GM12878 (cell line): ENCODE measurements around the gene SMCO1. TPM values are rescaled to one million over a fixed set of nuclear protein-coding genes. Genes with fewer than 3 reads are reported as not detected.

ENCODE experiments used
- ATAC-seq: fragments of 200-7000 bp; cut with Tn5 transposase; 3 replicates; pipeline ENCODE4 v1.9.1; 2020; ENCODE audit warnings: mild to moderate bottlenecking, moderate library complexity
- BruUV-seq: library from RNA; stranded (reverse); fragments of 400-500 nt; replicated peaks from 2 replicates; lab custom pipeline; 2021; lab: Mats Ljungman, UMichigan
- CTCF ChIA-PET: fragments of 300-600 bp; sonication (Branson Sonifier 250); formaldehyde crosslinking; extraction: SDS; loops from one replicate; lab custom pipeline; 2021; ENCODE audit warnings: inconsistent platforms; lab: Yijun Ruan, JAX
- POLR2A ChIA-PET: fragments of 350-600 bp; formaldehyde crosslinking; extraction: SDS; loops from one replicate; lab custom pipeline; 2021; ENCODE audit warnings: inconsistent platforms; lab: Charles Lee
- RAD21 ChIA-PET: fragments of 300-600 bp; sonication (Branson Sonifier 250); formaldehyde crosslinking; loops from one replicate; lab custom pipeline; 2023; ENCODE audit warnings: antibody characterized with exemption; ENCODE audit not compliant: unreplicated experiment; lab: Charles Lee
- SMC1A ChIA-PET: fragments of 300-600 bp; sonication (Branson Sonifier 250); formaldehyde crosslinking; loops from one replicate; lab custom pipeline; 2023; ENCODE audit not compliant: unreplicated experiment, uncharacterized antibody; lab: Charles Lee
- DNase-seq: peaks from one replicate; pipeline ENCODE4 v3.0.0-alpha.2; 2011; ENCODE audit warnings: low read depth, low spot score
- FAIRE-seq: peaks from 3 replicates; lab custom pipeline; 2011; peaks lifted over from hg19 to GRCh38; lab: Jason Lieb, UNC
- H2AFZ ChIP-seq: 2 replicates; pipeline ENCODE4 v1.6.0; 2011; ENCODE audit warnings: low read depth, low read length, control low read depth; ENCODE audit not compliant: control insufficient read depth
- H3K27ac ChIP-seq: 2 replicates; pipeline ENCODE4 v1.5.1; 2011; ENCODE audit warnings: control low read depth; ENCODE audit not compliant: control insufficient read depth, insufficient read depth
- H3K27me3 ChIP-seq, 2 experiments: replicated peaks in 1 of 2; 2 replicates each; pipeline versions ENCODE4 v1.6.0 to v1.6.1; 2011; ENCODE audit warnings: low read length in 1 of 2; ENCODE audit not compliant: control insufficient read depth in 2 of 2, insufficient read depth in 2 of 2
- H3K36me3 ChIP-seq, 2 experiments: 2 replicates each; pipeline ENCODE4 v1.5.1; 2011; ENCODE audit warnings: low read length in 1 of 2; ENCODE audit not compliant: control insufficient read depth in 2 of 2, insufficient read depth in 2 of 2
- H3K4me1 ChIP-seq: 2 replicates; pipeline ENCODE4 v1.6.1; 2011; ENCODE audit warnings: mild to moderate bottlenecking, low read length, moderate library complexity, mixed read lengths; ENCODE audit not compliant: control insufficient read depth, insufficient read depth
- H3K4me2 ChIP-seq: 2 replicates; pipeline ENCODE4 v1.6.0; 2011; ENCODE audit warnings: control low read depth; ENCODE audit not compliant: control insufficient read depth, insufficient read depth
- H3K4me3 ChIP-seq: fragments of 200-600 bp; sonication (generic); 2 replicates; pipeline ENCODE4 v1.5.1; 2016
- H3K79me2 ChIP-seq: 2 replicates; pipeline ENCODE4 v1.6.0; 2011; ENCODE audit warnings: low read length; ENCODE audit not compliant: control insufficient read depth, insufficient read depth
- H3K9ac ChIP-seq: 2 replicates; pipeline ENCODE4 v1.8.0; 2011; ENCODE audit warnings: low read length, control low read depth, mixed read lengths; ENCODE audit not compliant: control insufficient read depth, insufficient read depth
- H3K9me3 ChIP-seq: replicated peaks from 3 replicates; pipeline ENCODE4 v1.5.1; 2011; ENCODE audit warnings: mild to moderate bottlenecking, low read length; ENCODE audit not compliant: control insufficient read depth, insufficient read depth
- H4K20me1 ChIP-seq: 2 replicates; pipeline ENCODE4 v1.6.0; 2011; ENCODE audit not compliant: control insufficient read depth, insufficient read depth
- CHD2 ChIP-seq: IDR thresholded peaks from 2 replicates; pipeline ENCODE4 v1.6.1; 2011; ENCODE audit warnings: low read depth, low read length, improper control_type of control experiment, borderline replicate concordance
- MYB ChIP-seq: fragments of 150-350 bp; IDR thresholded peaks from 2 replicates; pipeline ENCODE4 v1.6.1; 2014; ENCODE audit warnings: mild to moderate bottlenecking, low read depth, low read length, borderline replicate concordance
- SPI1 ChIP-seq: IDR thresholded peaks from 2 replicates; pipeline ENCODE4 v1.6.1; 2011; ENCODE audit warnings: low read depth, mild to moderate bottlenecking, low read length, moderate library complexity, borderline replicate concordance; ENCODE audit not compliant: insufficient read depth
- SUZ12 ChIP-seq: fragments of 200-600 bp; sonication (generic); IDR thresholded peaks from one replicate; pipeline ENCODE4 v1.6.1; 2018; ENCODE audit warnings: antibody characterized with exemption, mild to moderate bottlenecking; ENCODE audit not compliant: unreplicated experiment
- ZNF217 ChIP-seq: fragments of 450-650 bp; IDR thresholded peaks from 2 replicates; pipeline ENCODE4 v1.6.1; 2017; ENCODE audit warnings: antibody characterized with exemption, mild to moderate bottlenecking
- WGBS: methylation state at CpG from one replicate; pipeline ENCODE4 v1.1.6; 2016; ENCODE audit warnings: low lambda C conversion rate; ENCODE audit not compliant: insufficient replicate concordance, insufficient coverage; ENCODE audit errors: missing lambda C conversion rate; 5-methylcytosine and 5-hydroxymethylcytosine counted together
- in situ Hi-C: fragments of 300-500 bp; cut with MboI; formaldehyde crosslinking; loops from 9 replicates; pipeline ENCODE4 v1.14.3; 2018; ENCODE audit warnings: mixed read lengths
- intact Hi-C: fragments of 100-400 bp; cut with micrococcal nuclease; formaldehyde crosslinking; loops from one replicate; pipeline ENCODE4 v1.14.2; 2022; ENCODE audit not compliant: unreplicated experiment
- polyA plus RNA-seq, 11 experiments: library from polyadenylated mRNA; depleted of rRNA in 4 of 11; unstranded in 6 of 11; stranded (reverse) in 5 of 11; fragments of >200 nt; fragmentation: Nextera tagmentation in 4 of 11; fragmentation: Illumina TruSeq in 1 of 11; extraction: Ambion mirVana in 4 of 11; extraction: Trizol in 1 of 11; gene quantifications; 1 replicate in 1 of 11; 2 replicates in 10 of 11; pipeline versions ENCODE4 v1.2.1 to v1.2.3, GENCODE V29; 2011 to 2016; ENCODE audit warnings: inconsistent platforms in 2 of 11, missing spikeins in 2 of 11, low read depth in 1 of 11
- total RNA-seq, 4 experiments: library from RNA; depleted of rRNA in 3 of 4; stranded (reverse); fragments of >200 nt in 3 of 4; fragmentation: Illumina TruSeq in 1 of 4; extraction: Trizol in 1 of 4; gene quantifications; 2 replicates each; pipeline versions ENCODE4 v1.2.1 to v1.2.3, GENCODE V29; 2013 to 2021
- TF ChIP-seq, protein P1 (sequence below): IDR thresholded peaks from 2 replicates; pipeline ENCODE4 v1.6.1; 2012; ENCODE audit warnings: improper control_type of control experiment, low read depth, low read length; ENCODE audit not compliant: insufficient replicate concordance
- TF ChIP-seq, protein P2 (sequence below), 3 experiments: IDR thresholded peaks in 2 of 3; conservative IDR thresholded peaks in 1 of 3; 2 replicates each; pipeline ENCODE4 v1.5.1; 2011; ENCODE audit warnings: low read depth in 3 of 3, low read length in 3 of 3, mild to moderate bottlenecking in 3 of 3, control low read depth in 2 of 3, moderate library complexity in 2 of 3, inconsistent platforms in 1 of 3, mixed read lengths in 1 of 3; ENCODE audit not compliant: control insufficient read depth in 2 of 3, insufficient read depth in 1 of 3; ENCODE audit errors: extremely low read depth in 1 of 3
- TF ChIP-seq, protein P3 (sequence below): IDR thresholded peaks from 2 replicates; pipeline ENCODE4 v1.6.1; 2012; ENCODE audit warnings: low read length, inconsistent platforms

SMCO1 gene
- total and polyA plus RNA-seq, 10 of the 15 experiments (the other 5 are each of a cell fraction or from before 2014, with no cell fraction given), result 0.05 TPM; not detected in 9

DNA sequence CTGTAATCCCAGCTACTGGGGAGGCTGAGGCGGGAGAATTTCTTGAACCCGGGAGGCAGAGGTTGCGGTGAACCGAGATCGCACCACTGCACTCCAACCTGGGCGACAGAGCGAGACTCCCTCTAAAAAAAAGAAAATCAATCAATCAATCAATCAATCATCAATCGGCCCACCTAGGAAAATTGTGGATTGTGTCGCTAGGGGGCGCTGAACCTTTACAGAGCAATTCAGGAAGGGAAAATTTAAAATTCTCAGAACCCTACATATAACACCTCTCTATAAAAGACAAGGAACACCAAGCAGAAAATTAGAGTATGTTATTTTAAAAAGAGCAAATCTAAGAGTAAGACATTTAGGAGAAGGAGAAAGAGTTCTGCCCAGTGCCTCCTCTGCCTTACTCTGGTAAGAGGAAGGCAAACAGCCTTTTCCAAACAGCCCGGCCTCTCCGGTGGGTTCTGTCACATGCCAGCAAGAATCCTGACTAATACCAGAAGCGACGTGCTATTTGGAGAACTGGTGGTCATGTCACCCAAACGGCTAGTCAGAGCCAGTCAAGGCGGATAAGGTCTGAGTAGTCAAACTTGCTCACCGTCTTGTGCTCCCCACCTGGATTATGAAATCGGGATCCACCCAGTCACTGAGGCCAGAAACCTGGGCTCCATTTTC, 22.3 kb upstream of the SMCO1 start (continued):
- TF ChIP-seq, protein P1, sequence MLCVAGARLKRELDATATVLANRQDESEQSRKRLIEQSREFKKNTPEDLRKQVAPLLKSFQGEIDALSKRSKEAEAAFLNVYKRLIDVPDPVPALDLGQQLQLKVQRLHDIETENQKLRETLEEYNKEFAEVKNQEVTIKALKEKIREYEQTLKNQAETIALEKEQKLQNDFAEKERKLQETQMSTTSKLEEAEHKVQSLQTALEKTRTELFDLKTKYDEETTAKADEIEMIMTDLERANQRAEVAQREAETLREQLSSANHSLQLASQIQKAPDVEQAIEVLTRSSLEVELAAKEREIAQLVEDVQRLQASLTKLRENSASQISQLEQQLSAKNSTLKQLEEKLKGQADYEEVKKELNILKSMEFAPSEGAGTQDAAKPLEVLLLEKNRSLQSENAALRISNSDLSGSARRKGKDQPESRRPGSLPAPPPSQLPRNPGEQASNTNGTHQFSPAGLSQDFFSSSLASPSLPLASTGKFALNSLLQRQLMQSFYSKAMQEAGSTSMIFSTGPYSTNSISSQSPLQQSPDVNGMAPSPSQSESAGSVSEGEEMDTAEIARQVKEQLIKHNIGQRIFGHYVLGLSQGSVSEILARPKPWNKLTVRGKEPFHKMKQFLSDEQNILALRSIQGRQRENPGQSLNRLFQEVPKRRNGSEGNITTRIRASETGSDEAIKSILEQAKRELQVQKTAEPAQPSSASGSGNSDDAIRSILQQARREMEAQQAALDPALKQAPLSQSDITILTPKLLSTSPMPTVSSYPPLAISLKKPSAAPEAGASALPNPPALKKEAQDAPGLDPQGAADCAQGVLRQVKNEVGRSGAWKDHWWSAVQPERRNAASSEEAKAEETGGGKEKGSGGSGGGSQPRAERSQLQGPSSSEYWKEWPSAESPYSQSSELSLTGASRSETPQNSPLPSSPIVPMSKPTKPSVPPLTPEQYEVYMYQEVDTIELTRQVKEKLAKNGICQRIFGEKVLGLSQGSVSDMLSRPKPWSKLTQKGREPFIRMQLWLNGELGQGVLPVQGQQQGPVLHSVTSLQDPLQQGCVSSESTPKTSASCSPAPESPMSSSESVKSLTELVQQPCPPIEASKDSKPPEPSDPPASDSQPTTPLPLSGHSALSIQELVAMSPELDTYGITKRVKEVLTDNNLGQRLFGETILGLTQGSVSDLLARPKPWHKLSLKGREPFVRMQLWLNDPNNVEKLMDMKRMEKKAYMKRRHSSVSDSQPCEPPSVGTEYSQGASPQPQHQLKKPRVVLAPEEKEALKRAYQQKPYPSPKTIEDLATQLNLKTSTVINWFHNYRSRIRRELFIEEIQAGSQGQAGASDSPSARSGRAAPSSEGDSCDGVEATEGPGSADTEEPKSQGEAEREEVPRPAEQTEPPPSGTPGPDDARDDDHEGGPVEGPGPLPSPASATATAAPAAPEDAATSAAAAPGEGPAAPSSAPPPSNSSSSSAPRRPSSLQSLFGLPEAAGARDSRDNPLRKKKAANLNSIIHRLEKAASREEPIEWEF, result peak; percentile 100

DNA sequence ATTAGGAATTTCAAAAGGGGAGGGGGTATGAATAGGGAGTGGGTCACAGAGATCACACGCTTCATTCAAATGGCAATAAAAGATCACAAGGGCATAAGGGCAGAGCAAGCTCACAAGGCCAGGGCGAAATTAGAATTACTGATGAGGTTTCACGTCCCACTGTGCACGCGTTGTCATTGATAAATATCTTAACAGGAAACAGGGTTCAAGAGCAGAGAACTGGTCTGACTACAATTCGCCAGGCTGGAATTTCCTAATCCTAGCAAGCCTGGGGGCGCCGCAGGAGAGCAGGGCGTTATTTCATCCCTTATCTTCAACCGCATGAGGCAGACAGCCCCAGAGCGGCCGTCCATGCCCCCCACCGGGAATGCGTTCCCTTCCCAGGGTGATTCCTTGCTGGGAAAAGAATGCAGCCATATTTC, 18.1 kb upstream of the SMCO1 start:
- DNase-seq (no peak), ATAC-seq (no peak), FAIRE-seq (no peak)
- H3K9ac ChIP-seq, result no peak overlapping the region
- in situ Hi-C loops, result no loop called here
- H3K27ac ChIP-seq, result no peak overlapping the region
- SMC1A ChIA-PET, result no interaction called here
- H3K4me3 ChIP-seq, result no peak overlapping the region
- no peak overlapping the region for H2AFZ ChIP-seq
- WGBS, result 78% methylated on average over 14 of the region's 14 CpGs
- POLR2A ChIA-PET, result no interaction called here
- intact Hi-C loops, result no loop called here
- H3K4me1 ChIP-seq, result peaks cover 7% of the 10 kb centered on the region
- H3K79me2 ChIP-seq, result no peaks in the 10 kb centered on the region
- no peak overlapping the region for H3K4me2 ChIP-seq
- RAD21 ChIA-PET, result no interaction called here
- H4K20me1 ChIP-seq, result no peaks in the 10 kb centered on the region
- no peaks in the 10 kb centered on the region for H3K36me3 ChIP-seq
- CTCF ChIA-PET, result no interaction called here
- no peaks in the 10 kb centered on the region for H3K9me3 ChIP-seq
- BruUV-seq, result no TSS peak
- no peaks in the 10 kb centered on the region for H3K27me3 ChIP-seq
- TF ChIP-seq SPI1 (no peak), SUZ12 (no peak), ZNF217 (no peak), MYB (no peak), CHD2 (no peak)
- TF ChIP-seq, protein P2, sequence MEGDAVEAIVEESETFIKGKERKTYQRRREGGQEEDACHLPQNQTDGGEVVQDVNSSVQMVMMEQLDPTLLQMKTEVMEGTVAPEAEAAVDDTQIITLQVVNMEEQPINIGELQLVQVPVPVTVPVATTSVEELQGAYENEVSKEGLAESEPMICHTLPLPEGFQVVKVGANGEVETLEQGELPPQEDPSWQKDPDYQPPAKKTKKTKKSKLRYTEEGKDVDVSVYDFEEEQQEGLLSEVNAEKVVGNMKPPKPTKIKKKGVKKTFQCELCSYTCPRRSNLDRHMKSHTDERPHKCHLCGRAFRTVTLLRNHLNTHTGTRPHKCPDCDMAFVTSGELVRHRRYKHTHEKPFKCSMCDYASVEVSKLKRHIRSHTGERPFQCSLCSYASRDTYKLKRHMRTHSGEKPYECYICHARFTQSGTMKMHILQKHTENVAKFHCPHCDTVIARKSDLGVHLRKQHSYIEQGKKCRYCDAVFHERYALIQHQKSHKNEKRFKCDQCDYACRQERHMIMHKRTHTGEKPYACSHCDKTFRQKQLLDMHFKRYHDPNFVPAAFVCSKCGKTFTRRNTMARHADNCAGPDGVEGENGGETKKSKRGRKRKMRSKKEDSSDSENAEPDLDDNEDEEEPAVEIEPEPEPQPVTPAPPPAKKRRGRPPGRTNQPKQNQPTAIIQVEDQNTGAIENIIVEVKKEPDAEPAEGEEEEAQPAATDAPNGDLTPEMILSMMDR (IDR thresholded peaks at IDR 0.05 in 2 of 3, conservative IDR thresholded peaks at IDR 0.05 in 1 of 3; ENCODE audit: control insufficient read depth in 2 of 3, extremely low read depth in 1 of 3, insufficient read depth in 1 of 3, low read depth in 3 of 3, low read length in 3 of 3), result no peak
- TF ChIP-seq, protein P3, sequence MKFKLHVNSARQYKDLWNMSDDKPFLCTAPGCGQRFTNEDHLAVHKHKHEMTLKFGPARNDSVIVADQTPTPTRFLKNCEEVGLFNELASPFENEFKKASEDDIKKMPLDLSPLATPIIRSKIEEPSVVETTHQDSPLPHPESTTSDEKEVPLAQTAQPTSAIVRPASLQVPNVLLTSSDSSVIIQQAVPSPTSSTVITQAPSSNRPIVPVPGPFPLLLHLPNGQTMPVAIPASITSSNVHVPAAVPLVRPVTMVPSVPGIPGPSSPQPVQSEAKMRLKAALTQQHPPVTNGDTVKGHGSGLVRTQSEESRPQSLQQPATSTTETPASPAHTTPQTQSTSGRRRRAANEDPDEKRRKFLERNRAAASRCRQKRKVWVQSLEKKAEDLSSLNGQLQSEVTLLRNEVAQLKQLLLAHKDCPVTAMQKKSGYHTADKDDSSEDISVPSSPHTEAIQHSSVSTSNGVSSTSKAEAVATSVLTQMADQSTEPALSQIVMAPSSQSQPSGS, result no peak
